A549 (cell line): Measurements from ENCODE around the gene BMP10. TPM values are rescaled to one million over a fixed set of nuclear protein-coding genes. Genes with fewer than 3 reads are reported as not detected.

Experiments used
- ATAC-seq, 2 experiments: fragments of 200-7000 bp in 1 of 2; fragments of >200 bp in 1 of 2; cut with Nextera tagmentation in 1 of 2; cut with Tn5 transposase in 1 of 2; 3 replicates each; pipeline versions ENCODE4 v1.8.0 to v1.9.1; 2018 to 2020; ENCODE audit warnings: mild to moderate bottlenecking in 1 of 2, moderate library complexity in 1 of 2
- CTCF ChIA-PET: fragments of 300-600 bp; sonication (Branson Sonifier 250); formaldehyde crosslinking; extraction: SDS; loops from one replicate; lab custom pipeline; 2021; ENCODE audit warnings: antibody characterized with exemption, inconsistent platforms; lab: Yijun Ruan, JAX
- POLR2A ChIA-PET: fragments of 350-600 bp; formaldehyde crosslinking; extraction: SDS; loops from one replicate; lab custom pipeline; 2021; ENCODE audit warnings: antibody characterized with exemption, inconsistent platforms; lab: Yijun Ruan, JAX
- DNase-seq, 2 experiments: peaks; one replicate each; pipeline versions ENCODE4 v3.0.0 to v3.0.0-alpha.2; 2011 to 2016; ENCODE audit warnings: low read depth in 1 of 2, low spot score in 1 of 2
- FAIRE-seq: peaks from 2 replicates; lab custom pipeline; 2011; peaks lifted over from hg19 to GRCh38; lab: Jason Lieb, UNC
- H3K27ac ChIP-seq, 2 experiments: fragments of >200 bp; sonication (Bioruptor Twin); formaldehyde crosslinking; 3 replicates each; pipeline ENCODE4 v1.5.1; 2016 to 2017
- H3K4me1 ChIP-seq: fragments of >200 bp; sonication (Bioruptor Twin); formaldehyde crosslinking; 3 replicates; pipeline ENCODE4 v1.6.1; 2016
- H3K4me2 ChIP-seq: fragments of >200 bp; sonication (Bioruptor Twin); formaldehyde crosslinking; 3 replicates; pipeline ENCODE4 v1.6.1; 2016
- H3K4me3 ChIP-seq: fragments of >200 bp; sonication (Bioruptor Twin); formaldehyde crosslinking; 3 replicates; pipeline ENCODE4 v1.5.1; 2016
- H3K9me3 ChIP-seq: fragments of >200 bp; sonication (Bioruptor Twin); formaldehyde crosslinking; 3 replicates; pipeline ENCODE4 v1.6.1; 2016
- ATOH8 ChIP-seq: fragments of 250-450 bp; sonication (Bioruptor Pico); IDR thresholded peaks from 2 replicates; pipeline ENCODE4 v1.5.0; 2020; ENCODE audit warnings: low read depth, mild to moderate bottlenecking, moderate library complexity
- BCL3 ChIP-seq: fragments of >200 bp; sonication (Bioruptor Twin); formaldehyde crosslinking; IDR thresholded peaks from 3 replicates; pipeline ENCODE4 v1.6.1; 2016
- BHLHE40 ChIP-seq: IDR thresholded peaks from 2 replicates; pipeline ENCODE4 v1.6.1; 2012; ENCODE audit warnings: low read depth, low read length, inconsistent platforms
- CBX8 ChIP-seq: fragments of 200-600 bp; sonication (generic); IDR thresholded peaks from 2 replicates; pipeline ENCODE4 v1.6.1; 2016
- CEBPB ChIP-seq, 2 experiments: fragments of >200 bp in 1 of 2; sonication (Bioruptor Twin) in 1 of 2; formaldehyde crosslinking in 1 of 2; IDR thresholded peaks; 2 replicates each; pipeline ENCODE4 v1.6.1; 2012 to 2016
- CHD4 ChIP-seq: fragments of 200-600 bp; sonication (generic); IDR thresholded peaks from 2 replicates; pipeline ENCODE4 v1.6.1; 2016; ENCODE audit warnings: antibody characterized with exemption, mild to moderate bottlenecking, borderline replicate concordance
- EHF ChIP-seq: fragments of 250-450 bp; sonication (Bioruptor Pico); IDR thresholded peaks from 2 replicates; pipeline ENCODE4 v1.5.0; 2020; ENCODE audit warnings: mild to moderate bottlenecking
- EHMT2 ChIP-seq: fragments of 200-600 bp; sonication (generic); IDR thresholded peaks from 2 replicates; pipeline ENCODE4 v1.6.1; 2016; ENCODE audit warnings: antibody characterized with exemption, low read depth, mild to moderate bottlenecking, moderate library complexity
- EP300 ChIP-seq, 2 experiments: fragments of >200 bp; sonication (Bioruptor Twin); formaldehyde crosslinking; IDR thresholded peaks; 2 replicates in 1 of 2; 3 replicates in 1 of 2; pipeline ENCODE4 v1.6.1; 2016 to 2017
- FOSB ChIP-seq: fragments of 250-450 bp; sonication (Bioruptor Pico); IDR thresholded peaks from 2 replicates; pipeline ENCODE4 v1.5.0; 2020; ENCODE audit warnings: mild to moderate bottlenecking, moderate library complexity
- FOSL2 ChIP-seq, 2 experiments: fragments of 450-650 bp in 1 of 2; fragments of >200 bp in 1 of 2; sonication (Bioruptor Twin) in 1 of 2; formaldehyde crosslinking; IDR thresholded peaks; 2 replicates each; pipeline versions ENCODE4 v1.5.0 to v1.6.1; 2016 to 2020; ENCODE audit warnings: mild to moderate bottlenecking in 1 of 2, moderate library complexity in 1 of 2
- GATA3 ChIP-seq: IDR thresholded peaks from 2 replicates; pipeline ENCODE4 v1.6.1; 2012; ENCODE audit warnings: borderline replicate concordance
- HEYL ChIP-seq: fragments of 250-450 bp; sonication (Bioruptor Pico); IDR thresholded peaks from 2 replicates; pipeline ENCODE4 v1.8.0; 2021; ENCODE audit warnings: mild to moderate bottlenecking, moderate library complexity
- HOXA7 ChIP-seq: fragments of 250-450 bp; sonication (Bioruptor Pico); IDR thresholded peaks from 2 replicates; pipeline ENCODE4 v1.5.0; 2020; ENCODE audit warnings: mild to moderate bottlenecking, moderate library complexity
- MAZ ChIP-seq: fragments of 150-350 bp; IDR thresholded peaks from 2 replicates; pipeline ENCODE4 v1.6.1; 2014; ENCODE audit warnings: antibody characterized with exemption, low read depth, low read length, borderline replicate concordance
- NFE2L2 ChIP-seq: fragments of 150-350 bp; conservative IDR thresholded peaks from 2 replicates; pipeline ENCODE4 v1.6.1; 2014; ENCODE audit warnings: low read length
- POLR2AphosphoS2 ChIP-seq: conservative IDR thresholded peaks from 2 replicates; pipeline ENCODE4 v1.6.1; 2012; ENCODE audit warnings: low read length, improper control_type of control experiment, inconsistent platforms
- RAD21 ChIP-seq, 2 experiments: fragments of >200 bp in 1 of 2; sonication (Bioruptor Twin) in 1 of 2; formaldehyde crosslinking in 1 of 2; IDR thresholded peaks in 1 of 2; conservative IDR thresholded peaks in 1 of 2; 2 replicates in 1 of 2; 3 replicates in 1 of 2; pipeline ENCODE4 v1.6.1; 2012 to 2018; ENCODE audit warnings: inconsistent platforms in 1 of 2
- RARB ChIP-seq: fragments of 250-450 bp; sonication (Bioruptor Pico); IDR thresholded peaks from 2 replicates; pipeline ENCODE4 v1.8.0; 2021; ENCODE audit warnings: mild to moderate bottlenecking, moderate library complexity
- RNF2 ChIP-seq: fragments of 200-600 bp; sonication (generic); IDR thresholded peaks from 2 replicates; pipeline ENCODE4 v1.6.1; 2016; ENCODE audit warnings: low read depth, mild to moderate bottlenecking, antibody characterized with exemption, moderate library complexity, borderline replicate concordance
- ZSCAN20 ChIP-seq: fragments of 250-450 bp; sonication (Bioruptor Pico); IDR thresholded peaks from 2 replicates; pipeline ENCODE4 v1.8.0; 2022; ENCODE audit warnings: mild to moderate bottlenecking, moderate library complexity
- WGBS: methylation state at CpG from one replicate; pipeline ENCODE4 v1.1.6; 2017; ENCODE audit errors: missing lambda C conversion rate; 5-methylcytosine and 5-hydroxymethylcytosine counted together
- polyA plus RNA-seq, 4 experiments: library from polyadenylated mRNA; depleted of rRNA in 3 of 4; stranded (reverse); fragments of >200 nt; fragmentation: RNase III in 1 of 4; extraction: RNeasy Plus Mini Kit Qiagen cat#74134 plus additional on column Dnase treatment in 1 of 4; gene quantifications; 2 replicates in 3 of 4; 3 replicates in 1 of 4; pipeline ENCODE4 v1.2.3, GENCODE V29; 2011 to 2017
- TF ChIP-seq, protein P1 (sequence below): fragments of 450-650 bp; IDR thresholded peaks from 2 replicates; pipeline ENCODE4 v1.6.1; 2014; ENCODE audit warnings: antibody characterized with exemption
- TF ChIP-seq, protein P2 (sequence below): IDR thresholded peaks from 2 replicates; pipeline ENCODE4 v1.6.1; 2012; ENCODE audit warnings: low read depth, borderline replicate concordance

BMP10 gene
- polyA plus RNA-seq, 2 of the 4 experiments (the other 2 are of a cell fraction) = not detected

- ATAC-seq = no peak
- H3K4me1 ChIP-seq = no peaks in the 10 kb centered on the region
- TF ChIP-seq EP300 (IDR thresholded peaks at IDR 0.05) (no peak), CEBPB (IDR thresholded peaks at IDR 0.05) (no peak), BCL3 (no peak), FOSB (CRISPR knock-in tag) (no peak), CBX8 (no peak), CHD4 (no peak), EHMT2 (no peak), NFE2L2 (no peak)
- TF ChIP-seq, protein P1, sequence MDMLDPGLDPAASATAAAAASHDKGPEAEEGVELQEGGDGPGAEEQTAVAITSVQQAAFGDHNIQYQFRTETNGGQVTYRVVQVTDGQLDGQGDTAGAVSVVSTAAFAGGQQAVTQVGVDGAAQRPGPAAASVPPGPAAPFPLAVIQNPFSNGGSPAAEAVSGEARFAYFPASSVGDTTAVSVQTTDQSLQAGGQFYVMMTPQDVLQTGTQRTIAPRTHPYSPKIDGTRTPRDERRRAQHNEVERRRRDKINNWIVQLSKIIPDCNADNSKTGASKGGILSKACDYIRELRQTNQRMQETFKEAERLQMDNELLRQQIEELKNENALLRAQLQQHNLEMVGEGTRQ = no peak
- TF ChIP-seq, all 56 proteins: peak for 0
- H3K9me3 ChIP-seq = no peaks in the 10 kb centered on the region
- no peak overlapping the region for H3K4me2 ChIP-seq
- CTCF ChIA-PET = interaction anchor here (1.1 to 2.7 kb wide), 6 partner anchors 9 to 384 kb away, joined by 3 to 10 read pairs (median 5); no protein-coding TSS in a partner anchor
- FAIRE-seq (no peak), DNase-seq (no peak)
- no peak overlapping the region for H3K4me3 ChIP-seq
- POLR2A ChIA-PET = no interaction called here
- H3K27ac ChIP-seq = no peak overlapping the region
These were observed 23.4 kb downstream of the BMP10 start for GRCh38 chr2:68847751-68848150.

DNA sequence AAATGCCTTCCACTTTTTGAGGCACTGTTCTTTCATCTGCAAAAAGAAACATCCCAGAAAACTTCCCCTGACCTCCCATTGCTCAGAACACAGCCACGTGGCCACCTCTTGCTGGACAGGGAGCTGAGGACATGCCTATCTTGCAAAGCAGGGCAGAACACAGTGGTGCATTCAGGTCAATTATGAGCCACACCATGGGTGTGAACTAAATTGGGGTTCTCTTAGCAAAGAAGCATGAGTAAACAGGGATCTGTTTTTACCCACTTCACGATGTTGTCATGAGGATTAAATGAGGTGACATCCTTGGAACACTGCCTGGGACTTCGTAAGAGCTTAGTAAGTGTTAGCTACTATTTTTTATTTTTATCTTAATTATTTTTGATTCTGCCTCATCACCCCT lies 25.1 kb downstream of the BMP10 start:
- TF ChIP-seq FOSL2 (IDR thresholded peaks at IDR 0.05) = no peak
- no peak for TF ChIP-seq FOSL2 (CRISPR knock-in tag; IDR thresholded peaks at IDR 0.05)
- TF ChIP-seq CHD4 = no peak
- no peak for TF ChIP-seq BHLHE40
- no peak for TF ChIP-seq RARB (CRISPR knock-in tag)
- no peak for TF ChIP-seq MAZ
- TF ChIP-seq RNF2 = no peak
- FAIRE-seq (no peak), ATAC-seq (no peak), DNase-seq (no peak)
- H3K4me2 ChIP-seq = no peak overlapping the region
- ChIA-PET CTCF (interaction anchor here (2.3 to 2.8 kb wide), 2 partner anchors 11 to 94 kb away, joined by 9 to 15 read pairs; no protein-coding TSS in a partner anchor), POLR2A (no interaction called here)
- no peak overlapping the region for H3K4me3 ChIP-seq
- no peaks in the 10 kb centered on the region for H3K9me3 ChIP-seq
- 4% methylated on average over 3 of the region's 3 CpGs for WGBS
- H3K4me1 ChIP-seq = no peaks in the 10 kb centered on the region
- no peak overlapping the region for H3K27ac ChIP-seq

DNA sequence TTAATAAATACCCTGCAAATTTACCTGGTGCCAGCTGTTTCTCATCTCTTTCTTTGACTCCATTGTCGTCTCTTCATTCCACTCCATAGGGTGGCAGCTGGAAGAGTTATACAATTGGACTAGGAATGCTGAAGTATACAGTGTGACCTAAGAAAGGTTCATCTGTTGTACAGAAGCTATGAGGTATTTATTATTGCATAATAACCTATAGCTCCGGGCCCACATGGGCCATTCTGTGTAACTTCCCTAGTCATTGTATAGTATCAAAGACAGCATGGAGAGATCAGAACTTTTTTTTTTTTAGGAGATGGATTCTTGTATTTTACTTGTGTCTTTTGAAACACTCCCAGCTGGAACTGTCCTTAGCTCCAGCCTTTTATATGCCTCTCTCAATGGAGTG lies 26.2 kb downstream of the BMP10 start:
- ATAC-seq (no peak), DNase-seq (no peak), FAIRE-seq (no peak)
- H3K9me3 ChIP-seq = no peaks in the 10 kb centered on the region
- H3K27ac ChIP-seq = no peak overlapping the region
- TF ChIP-seq RAD21 (conservative IDR thresholded peaks at IDR 0.05 in 1 of 2, IDR thresholded peaks at IDR 0.05 in 1 of 2) (no peak), EP300 (IDR thresholded peaks at IDR 0.05) (no peak), EHF (CRISPR knock-in tag) (no peak), BCL3 (no peak), BHLHE40 (no peak), ZSCAN20 (CRISPR knock-in tag) (no peak), ATOH8 (CRISPR knock-in tag) (no peak), CHD4 (no peak), GATA3 (no peak), RNF2 (no peak), POLR2AphosphoS2 (no peak), HEYL (CRISPR knock-in tag) (no peak), HOXA7 (CRISPR knock-in tag) (no peak)
- TF ChIP-seq, protein P1 = no peak
- TF ChIP-seq, protein P2, sequence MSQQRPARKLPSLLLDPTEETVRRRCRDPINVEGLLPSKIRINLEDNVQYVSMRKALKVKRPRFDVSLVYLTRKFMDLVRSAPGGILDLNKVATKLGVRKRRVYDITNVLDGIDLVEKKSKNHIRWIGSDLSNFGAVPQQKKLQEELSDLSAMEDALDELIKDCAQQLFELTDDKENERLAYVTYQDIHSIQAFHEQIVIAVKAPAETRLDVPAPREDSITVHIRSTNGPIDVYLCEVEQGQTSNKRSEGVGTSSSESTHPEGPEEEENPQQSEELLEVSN = no peak
- ChIA-PET POLR2A (no interaction called here), CTCF (interaction anchor here (0.6 to 2.8 kb wide), 5 partner anchors 10 to 516 kb away, joined by 3 to 15 read pairs (median 5); no protein-coding TSS in a partner anchor)
- H3K4me2 ChIP-seq = no peak overlapping the region
- H3K4me3 ChIP-seq = no peak overlapping the region
- 72% methylated on average over 2 of the region's 2 CpGs for WGBS
- no peaks in the 10 kb centered on the region for H3K4me1 ChIP-seq
